GM21619 (cell line): ENCODE measurements around the gene ENTREP3.

Source experiments
- ATAC-seq: cut with Tn5 transposase; IDR thresholded peaks from one replicate; pipeline ENCODE4 v1.9.1; 2021; ENCODE audit not compliant: unreplicated experiment

Gene ENTREP3

DNA sequence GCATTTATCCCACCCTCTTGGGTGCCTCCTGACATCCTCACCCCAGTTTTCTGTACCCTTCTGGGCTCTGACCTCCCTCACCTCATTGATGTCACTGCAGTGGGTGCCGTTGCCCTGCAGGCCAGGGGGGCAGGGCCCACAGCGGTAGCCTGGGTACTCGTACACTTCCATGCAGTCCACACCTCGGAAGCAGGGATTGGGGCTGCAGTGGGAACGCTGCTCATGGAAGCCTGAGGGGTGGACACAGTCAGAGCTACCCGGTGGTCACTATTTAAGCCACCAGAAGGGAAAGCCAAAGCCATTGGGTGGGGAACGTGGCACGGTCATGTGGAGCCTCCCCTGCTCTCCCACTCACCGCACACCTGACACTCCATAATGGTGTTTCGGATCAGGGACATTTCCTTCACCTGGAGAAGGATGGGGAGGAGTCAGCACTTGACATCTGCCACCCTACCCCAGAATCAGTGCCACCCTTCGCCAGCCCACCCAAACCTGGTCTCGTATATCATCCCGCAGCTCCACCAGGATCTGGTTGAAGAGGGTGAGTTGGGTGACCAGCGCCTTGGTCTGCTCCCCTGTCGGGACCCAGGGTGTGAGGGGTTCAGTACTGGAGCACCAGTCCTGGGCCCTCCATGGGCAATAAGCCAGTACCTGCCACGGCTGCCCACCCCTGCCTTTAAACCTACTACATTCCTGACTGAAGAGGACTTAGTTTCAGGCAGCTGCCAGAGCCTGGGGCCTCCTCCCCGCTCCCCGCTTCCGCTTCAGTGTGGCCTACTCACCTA lies 52.4 kb downstream of the ENTREP3 start:
- ATAC-seq, result no peak

DNA sequence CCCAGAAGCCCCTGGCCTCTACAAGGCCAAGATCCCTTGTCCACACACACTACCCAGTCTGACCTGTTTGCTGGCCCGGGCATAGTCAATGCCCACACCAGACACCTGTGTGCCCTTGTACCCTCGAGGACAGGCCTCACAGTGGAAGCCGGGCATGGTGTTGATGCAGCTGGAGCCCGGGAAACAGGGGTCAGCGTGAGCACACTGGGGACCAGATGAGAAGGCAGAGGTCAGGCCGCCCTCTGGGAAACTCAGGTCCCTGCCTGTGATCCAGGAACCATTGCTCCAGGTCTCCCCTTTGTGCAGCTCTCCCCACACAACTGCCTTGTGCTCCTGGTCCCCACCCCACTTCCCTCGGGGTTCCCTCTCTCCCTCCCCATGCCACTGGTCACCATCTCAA lies 53.1 kb downstream of the ENTREP3 start:
- no peak for ATAC-seq

DNA sequence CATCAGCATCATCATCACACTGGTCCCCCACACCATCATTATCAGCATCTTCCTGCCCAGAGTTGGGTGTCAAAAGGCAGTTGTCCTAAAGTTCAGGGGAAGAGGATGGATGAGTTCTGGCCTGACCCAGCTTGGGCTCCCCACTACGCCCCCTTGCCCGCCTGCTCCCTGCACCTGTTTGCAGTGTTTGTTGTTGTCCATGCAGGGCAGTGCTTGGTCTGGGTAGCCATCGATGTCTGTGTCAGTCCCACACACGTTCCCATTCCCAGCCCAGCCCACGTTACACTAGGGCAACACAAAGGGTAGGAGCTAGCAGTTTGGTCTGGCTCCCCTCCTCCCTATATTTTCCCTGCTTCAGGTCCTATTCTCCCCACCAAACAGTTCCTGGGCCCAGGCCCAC lies 54.4 kb downstream of the ENTREP3 start:
- no peak for ATAC-seq

DNA sequence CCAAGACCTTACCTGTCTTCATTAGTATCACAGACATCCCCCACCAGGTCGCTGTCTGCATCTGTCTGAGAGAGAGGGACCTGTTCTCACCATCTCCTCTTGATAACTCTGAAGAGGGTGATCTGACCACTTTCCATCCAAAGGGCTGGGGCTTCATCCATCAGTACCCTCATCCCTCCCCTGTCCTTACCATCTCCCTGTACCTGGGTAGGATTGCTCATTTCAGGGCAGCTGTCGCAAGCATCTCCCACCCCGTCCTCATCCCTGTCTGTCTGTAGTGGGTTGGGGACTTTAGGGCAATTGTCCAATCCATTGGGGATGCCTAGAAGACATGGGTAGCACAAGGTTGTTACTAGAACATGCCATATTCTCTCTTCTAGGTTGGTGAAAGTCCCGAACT lies 55.5 kb downstream of the ENTREP3 start:
- no peak for ATAC-seq

DNA sequence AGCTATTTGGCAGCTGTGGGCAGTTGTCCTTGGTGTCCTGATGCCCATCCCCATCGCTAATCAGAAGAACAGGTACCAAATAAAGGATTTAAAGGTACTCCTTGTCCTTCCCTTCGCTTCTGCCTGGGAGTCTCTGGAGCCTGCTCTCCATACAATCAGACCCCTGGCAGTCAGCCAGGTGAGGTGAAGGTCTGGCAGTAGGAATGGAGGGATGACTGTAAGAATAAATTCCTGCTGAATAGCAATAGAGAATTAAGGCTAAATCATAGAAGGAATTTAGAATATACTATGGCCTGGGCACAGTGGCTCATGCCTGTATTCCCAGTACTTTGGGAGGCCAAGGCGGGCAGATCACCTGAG lies 56.8 kb downstream of the ENTREP3 start:
- ATAC-seq, result no peak

DNA sequence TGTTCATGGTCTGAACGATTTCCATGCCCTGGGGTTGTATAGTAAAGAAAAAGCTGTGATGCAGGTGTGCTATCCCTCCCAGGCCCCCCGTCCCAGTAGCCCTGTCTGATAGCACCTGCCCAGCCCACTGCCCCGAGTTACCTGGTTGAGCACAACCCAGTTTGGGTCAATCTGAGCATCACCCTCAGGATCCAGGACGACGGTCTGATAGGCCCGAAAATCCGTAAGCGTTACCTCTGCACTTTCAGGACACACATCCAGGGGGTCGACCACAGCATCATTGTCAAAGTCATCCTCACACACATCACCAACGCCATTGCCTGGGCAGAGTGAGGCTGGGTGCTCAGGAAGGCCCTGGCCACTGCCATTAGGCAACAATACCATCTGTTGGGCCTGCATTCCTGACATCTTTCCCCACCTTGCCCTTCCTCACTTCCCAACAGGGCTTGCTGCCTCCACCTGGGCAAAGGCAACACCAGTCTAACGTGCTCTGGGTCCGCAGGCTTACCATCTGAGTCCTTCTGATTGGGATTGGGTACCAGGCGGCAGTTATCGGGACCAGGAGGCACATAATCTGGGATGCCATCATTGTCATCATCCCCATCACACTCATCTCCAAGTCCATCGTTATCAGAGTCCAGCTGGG lies 57.3 kb downstream of the ENTREP3 start:
- ATAC-seq, result no peak
